Liver (tissue), 9 donors: ENCODE measurements around the gene FGF14. TPM values are rescaled to one million over a fixed set of nuclear protein-coding genes. Genes with fewer than 3 reads are reported as not detected.
A peak's percentile ranks its signal among the peaks of the same experiment; 100 is the strongest.

Experiments used
- DNase-seq: peaks from one replicate; pipeline ENCODE4 v3.0.0-alpha.2; 2017; ENCODE audit warnings: low spot score
- H3K27ac ChIP-seq, 2 donors: one replicate each; pipeline ENCODE4 v1.7.0; 2013; ENCODE audit warnings: inconsistent platforms in 2 of 2, low read length in 2 of 2, control low read depth in 1 of 2, low read depth in 1 of 2, mild to moderate bottlenecking in 1 of 2
- H3K27me3 ChIP-seq, 4 donors: one replicate each; pipeline versions ENCODE4 v1.6.1 to v1.7.0; 2013; ENCODE audit warnings: low read length in 3 of 4, inconsistent platforms in 1 of 4, mild to moderate bottlenecking in 1 of 4, moderate library complexity in 1 of 4; ENCODE audit not compliant: control insufficient read depth in 4 of 4, insufficient read depth in 4 of 4
- H3K36me3 ChIP-seq, 4 donors: one replicate each; pipeline versions ENCODE4 v1.6.1 to v1.7.0; 2013; ENCODE audit warnings: low read length in 3 of 4, mild to moderate bottlenecking in 3 of 4, low read depth in 1 of 4, moderate library complexity in 1 of 4; ENCODE audit not compliant: control insufficient read depth in 4 of 4, insufficient read depth in 3 of 4
- H3K4me1 ChIP-seq, 4 donors: one replicate each; pipeline versions ENCODE4 v1.6.1 to v1.7.0; 2013; ENCODE audit warnings: low read length in 3 of 4, mild to moderate bottlenecking in 3 of 4, moderate library complexity in 1 of 4; ENCODE audit not compliant: control insufficient read depth in 4 of 4, insufficient read depth in 4 of 4
- H3K4me3 ChIP-seq, 3 donors: one replicate each; pipeline versions ENCODE4 v1.6.1 to v1.7.0; 2013; ENCODE audit warnings: low read length in 3 of 3, control low read depth in 1 of 3, low read depth in 1 of 3, mild to moderate bottlenecking in 1 of 3
- H3K9ac ChIP-seq, 2 donors: one replicate each; pipeline ENCODE4 v1.7.0; 2013; ENCODE audit warnings: low read length in 2 of 2, mild to moderate bottlenecking in 2 of 2, moderate library complexity in 2 of 2, control low read depth in 1 of 2, low read depth in 1 of 2
- H3K9me3 ChIP-seq, 4 donors: one replicate each; pipeline versions ENCODE4 v1.6.1 to v1.7.0; 2013; ENCODE audit warnings: low read length in 3 of 4; ENCODE audit not compliant: control insufficient read depth in 4 of 4
- FOXA1 ChIP-seq: IDR thresholded peaks from 2 replicates; pipeline ENCODE4 v1.6.1; 2016; ENCODE audit warnings: antibody characterized with exemption
- FOXA2 ChIP-seq: IDR thresholded peaks from 2 replicates; pipeline ENCODE4 v1.6.1; 2016; ENCODE audit warnings: antibody characterized with exemption
- GABPA ChIP-seq, 2 donors: IDR thresholded peaks in 1 of 2; conservative IDR thresholded peaks in 1 of 2; 2 replicates each; pipeline ENCODE4 v1.6.1; 2016; ENCODE audit warnings: antibody characterized with exemption in 2 of 2, mild to moderate bottlenecking in 1 of 2, moderate library complexity in 1 of 2
- JUND ChIP-seq, 2 donors: IDR thresholded peaks; 2 replicates each; pipeline ENCODE4 v1.6.1; 2016; ENCODE audit warnings: antibody characterized with exemption in 2 of 2
- MAX ChIP-seq: IDR thresholded peaks from 2 replicates; pipeline ENCODE4 v1.6.1; 2016; ENCODE audit warnings: antibody characterized with exemption
- NR2F2 ChIP-seq: IDR thresholded peaks from 2 replicates; pipeline ENCODE4 v1.6.1; 2016; ENCODE audit warnings: antibody characterized with exemption
- RAD21 ChIP-seq, 2 donors: IDR thresholded peaks; 2 replicates each; pipeline ENCODE4 v1.6.1; 2016; ENCODE audit warnings: antibody characterized with exemption in 2 of 2, mild to moderate bottlenecking in 2 of 2
- SP1 ChIP-seq: IDR thresholded peaks from 2 replicates; pipeline ENCODE4 v1.6.1; 2018; ENCODE audit warnings: antibody characterized with exemption, mild to moderate bottlenecking
- YY1 ChIP-seq: IDR thresholded peaks from 2 replicates; pipeline ENCODE4 v1.6.1; 2016; ENCODE audit warnings: antibody characterized with exemption, mild to moderate bottlenecking
- ZBTB33 ChIP-seq: IDR thresholded peaks from 2 replicates; pipeline ENCODE4 v1.6.1; 2016; ENCODE audit warnings: antibody characterized with exemption
- WGBS: extraction: QIAGEN DNeasy Blood & Tissue Kit; methylation state at CpG from one replicate; pipeline ENCODE4 v1.1.7; 2013; 5-methylcytosine and 5-hydroxymethylcytosine counted together
- polyA plus RNA-seq, 2 donors: library from polyadenylated mRNA; stranded (reverse) in 1 of 2; unstranded in 1 of 2; fragments of 200-250 nt in 1 of 2; fragments of >200 nt in 1 of 2; fragmentation: Nextera tagmentation in 1 of 2; extraction: Ambion mirVana in 1 of 2; gene quantifications; one replicate each; pipeline versions ENCODE4 v1.2.1 to v1.2.3, GENCODE V29; 2013 to 2015
- total RNA-seq, 2 donors: library from RNA; depleted of rRNA; stranded (reverse); fragments of >200 nt; gene quantifications; one replicate each; pipeline ENCODE4 v1.2.3, GENCODE V29; 2014
- TF ChIP-seq, protein P1 (sequence below): fragments of 150-350 bp; IDR thresholded peaks from 2 replicates; pipeline ENCODE4 v1.5.1; 2017; ENCODE audit warnings: improper control_type of control experiment, low read depth, low read length; ENCODE audit not compliant: missing input control
- TF ChIP-seq, protein P2 (sequence below): IDR thresholded peaks from 2 replicates; pipeline ENCODE4 v1.6.1; 2016; ENCODE audit warnings: antibody characterized with exemption, mild to moderate bottlenecking
- donor health status: healthy.
- donor health status: healthy.
- donor health status: healthy.
- donor health status: healthy.
- donor health status: healthy.

Gene FGF14
- total and polyA plus RNA-seq, 4 donors: 0.05 to 3.3 (median 1.0) TPM

GRCh38 chr13:101916108-101916774 is 485.6 kb downstream of the FGF14 start:
- peaks cover 0 to 17% (median 2%) of the 10 kb centered on the region in 4 donors for H3K27me3 ChIP-seq
- 5% methylated on average over 62 of the region's 62 CpGs for WGBS
- H3K9me3 ChIP-seq: no peaks in the 10 kb centered on the region
- no peaks in the 10 kb centered on the region for H3K36me3 ChIP-seq
- DNase-seq: no peak
- H3K9ac ChIP-seq: no peak overlapping the region
- TF ChIP-seq RAD21 (IDR thresholded peaks at IDR 0.05): peak; percentile 20 to 34
- TF ChIP-seq, protein P1, sequence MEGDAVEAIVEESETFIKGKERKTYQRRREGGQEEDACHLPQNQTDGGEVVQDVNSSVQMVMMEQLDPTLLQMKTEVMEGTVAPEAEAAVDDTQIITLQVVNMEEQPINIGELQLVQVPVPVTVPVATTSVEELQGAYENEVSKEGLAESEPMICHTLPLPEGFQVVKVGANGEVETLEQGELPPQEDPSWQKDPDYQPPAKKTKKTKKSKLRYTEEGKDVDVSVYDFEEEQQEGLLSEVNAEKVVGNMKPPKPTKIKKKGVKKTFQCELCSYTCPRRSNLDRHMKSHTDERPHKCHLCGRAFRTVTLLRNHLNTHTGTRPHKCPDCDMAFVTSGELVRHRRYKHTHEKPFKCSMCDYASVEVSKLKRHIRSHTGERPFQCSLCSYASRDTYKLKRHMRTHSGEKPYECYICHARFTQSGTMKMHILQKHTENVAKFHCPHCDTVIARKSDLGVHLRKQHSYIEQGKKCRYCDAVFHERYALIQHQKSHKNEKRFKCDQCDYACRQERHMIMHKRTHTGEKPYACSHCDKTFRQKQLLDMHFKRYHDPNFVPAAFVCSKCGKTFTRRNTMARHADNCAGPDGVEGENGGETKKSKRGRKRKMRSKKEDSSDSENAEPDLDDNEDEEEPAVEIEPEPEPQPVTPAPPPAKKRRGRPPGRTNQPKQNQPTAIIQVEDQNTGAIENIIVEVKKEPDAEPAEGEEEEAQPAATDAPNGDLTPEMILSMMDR: peak; percentile 11
- TF ChIP-seq YY1: no peak
- no peak for TF ChIP-seq NR2F2
- TF ChIP-seq ZBTB33: no peak
- peaks cover 8 to 24% (median 12%) of the 10 kb centered on the region in 4 donors for H3K4me1 ChIP-seq
- no peak overlapping the region for H3K27ac ChIP-seq
- H3K4me3 ChIP-seq: peak overlapping the region in 1 of 3 donors; percentile 55

- Histone ChIP-seq H3K9ac (no peak overlapping the region), H3K27ac (no peak overlapping the region), H3K36me3 (no peaks in the 10 kb centered on the region), H3K27me3 (peaks cover 0 to 17% (median 2%) of the 10 kb centered on the region in 4 donors), H3K9me3 (no peaks in the 10 kb centered on the region), H3K4me3 (peak overlapping the region in 1 of 3 donors; percentile 55), H3K4me1 (peaks cover 8 to 24% (median 12%) of the 10 kb centered on the region in 4 donors)
- TF ChIP-seq FOXA1 (no peak), FOXA2 (no peak), YY1 (no peak), MAX (no peak), JUND (IDR thresholded peaks at IDR 0.05) (no peak), GABPA (IDR thresholded peaks at IDR 0.05 in 1 of 2, conservative IDR thresholded peaks at IDR 0.05 in 1 of 2) (no peak), SP1 (no peak)
- TF ChIP-seq, protein P2, sequence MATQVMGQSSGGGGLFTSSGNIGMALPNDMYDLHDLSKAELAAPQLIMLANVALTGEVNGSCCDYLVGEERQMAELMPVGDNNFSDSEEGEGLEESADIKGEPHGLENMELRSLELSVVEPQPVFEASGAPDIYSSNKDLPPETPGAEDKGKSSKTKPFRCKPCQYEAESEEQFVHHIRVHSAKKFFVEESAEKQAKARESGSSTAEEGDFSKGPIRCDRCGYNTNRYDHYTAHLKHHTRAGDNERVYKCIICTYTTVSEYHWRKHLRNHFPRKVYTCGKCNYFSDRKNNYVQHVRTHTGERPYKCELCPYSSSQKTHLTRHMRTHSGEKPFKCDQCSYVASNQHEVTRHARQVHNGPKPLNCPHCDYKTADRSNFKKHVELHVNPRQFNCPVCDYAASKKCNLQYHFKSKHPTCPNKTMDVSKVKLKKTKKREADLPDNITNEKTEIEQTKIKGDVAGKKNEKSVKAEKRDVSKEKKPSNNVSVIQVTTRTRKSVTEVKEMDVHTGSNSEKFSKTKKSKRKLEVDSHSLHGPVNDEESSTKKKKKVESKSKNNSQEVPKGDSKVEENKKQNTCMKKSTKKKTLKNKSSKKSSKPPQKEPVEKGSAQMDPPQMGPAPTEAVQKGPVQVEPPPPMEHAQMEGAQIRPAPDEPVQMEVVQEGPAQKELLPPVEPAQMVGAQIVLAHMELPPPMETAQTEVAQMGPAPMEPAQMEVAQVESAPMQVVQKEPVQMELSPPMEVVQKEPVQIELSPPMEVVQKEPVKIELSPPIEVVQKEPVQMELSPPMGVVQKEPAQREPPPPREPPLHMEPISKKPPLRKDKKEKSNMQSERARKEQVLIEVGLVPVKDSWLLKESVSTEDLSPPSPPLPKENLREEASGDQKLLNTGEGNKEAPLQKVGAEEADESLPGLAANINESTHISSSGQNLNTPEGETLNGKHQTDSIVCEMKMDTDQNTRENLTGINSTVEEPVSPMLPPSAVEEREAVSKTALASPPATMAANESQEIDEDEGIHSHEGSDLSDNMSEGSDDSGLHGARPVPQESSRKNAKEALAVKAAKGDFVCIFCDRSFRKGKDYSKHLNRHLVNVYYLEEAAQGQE: no peak
- WGBS: 10% methylated on average over 13 of the region's 13 CpGs
- no peak for DNase-seq
Observed at GRCh38 chr13:101915755-101916107, 486.1 kb downstream of the FGF14 start.
